Measurements from ENCODE around the gene HHAT. TPM values are rescaled to one million over a fixed set of nuclear protein-coding genes. Genes with fewer than 3 reads are reported as not detected.
A peak's percentile ranks its signal among the peaks of the same experiment; 100 is the strongest.

HHAT gene
- polyA plus RNA-seq, 10 donors: 3.5 to 6.0 (median 4.5) TPM

- DNase-seq: peak; percentile 52 to 97 (median 75)
These were observed 110.5 kb downstream of the HHAT start for GRCh38 chr1:210438928-210439841.

GRCh38 chr1:210440081-210440480 lies 111.4 kb downstream of the HHAT start:
- peak in 1 of 3 donors; percentile 6 for DNase-seq

- DNase-seq: no peak
These were observed 112.3 kb downstream of the HHAT start for GRCh38 chr1:210441028-210441427.

- no peak for DNase-seq
These were observed 116.8 kb downstream of the HHAT start for GRCh38 chr1:210445485-210445884.

- no peak for DNase-seq
These were observed 117.2 kb downstream of the HHAT start for GRCh38 chr1:210445931-210446330.

- peak in 1 of 3 donors; percentile 8 for DNase-seq
These were observed 117.8 kb downstream of the HHAT start for GRCh38 chr1:210446479-210446878.

GRCh38 chr1:210447456-210448057 lies 118.9 kb downstream of the HHAT start:
- no peak for DNase-seq

- peak; percentile 44 to 64 (median 51) for DNase-seq
These were observed 119.7 kb downstream of the HHAT start for GRCh38 chr1:210448297-210448892.

GRCh38 chr1:210455840-210456603 lies 127.3 kb downstream of the HHAT start:
- no peak for DNase-seq

GRCh38 chr1:210456731-210457255 lies 128.1 kb downstream of the HHAT start:
- no peak for DNase-seq

- DNase-seq: no peak
These were observed 128.9 kb downstream of the HHAT start for GRCh38 chr1:210457568-210457967.

GRCh38 chr1:210464519-210465039 lies 135.9 kb downstream of the HHAT start:
- no peak for DNase-seq

GRCh38 chr1:210465150-210465549 lies 136.4 kb downstream of the HHAT start:
- no peak for DNase-seq

GRCh38 chr1:210467440-210468043 lies 138.8 kb downstream of the HHAT start:
- DNase-seq: peak in 1 of 3 donors; percentile 35

- no peak for DNase-seq
These were observed 140.7 kb downstream of the HHAT start for GRCh38 chr1:210469441-210469840.

GRCh38 chr1:210475321-210475720 lies 146.6 kb downstream of the HHAT start:
- DNase-seq: no peak

- no peak for DNase-seq
These were observed 147.1 kb downstream of the HHAT start for GRCh38 chr1:210475806-210476205.

- DNase-seq: no peak
These were observed 148.0 kb downstream of the HHAT start for GRCh38 chr1:210476730-210477129.

- no peak for DNase-seq
These were observed 148.7 kb downstream of the HHAT start for GRCh38 chr1:210477328-210477924.

GRCh38 chr1:210478820-210479219 lies 150.1 kb downstream of the HHAT start:
- no peak for DNase-seq

GRCh38 chr1:210482491-210482890 lies 153.8 kb downstream of the HHAT start:
- DNase-seq: no peak
